ENCODE data around the gene SLC25A14. TPM values are rescaled to one million over a fixed set of nuclear protein-coding genes. Genes with fewer than 3 reads are reported as not detected.
"Not testable (repeated sequence)": the region's sequence is repeated elsewhere in the genome, so short reads cannot be mapped to it uniquely, and the experiment has no call there.

Gene SLC25A14
- 10 to 100 TPM; 11.5 to 13.3 TPM for total RNA-seq

- ATAC-seq = peak; percentile 87
These were observed at the start of gene SLC25A14 for GRCh38 chrX:130339408-130340222. SLC25A14 (plus strand) TSS chrX:130339919; CDS start chrX:130340279, 360 bp downstream.

GRCh38 chrX:130295519-130296296, 44.0 kb upstream of the SLC25A14 start:
- ATAC-seq = no peak
- no peak overlapping the region for H3K4me3 Mint-ChIP-seq

More at GRCh38 chrX:130339408-130340222, at the start of gene SLC25A14:
- ChIA-PET CTCF (no interaction called here), POLR2A (interaction anchor here (0.6 to 1.6 kb wide), 5 partner anchors 8 to 563 kb away, joined by 3 to 5 read pairs (median 4); partner anchors contain the start of genes ENOX2 and ZNF280C)
- peak within 1 kb of the TSS; percentile 90 for H3K4me3 Mint-ChIP-seq
- H3K27me3 Mint-ChIP-seq (ENCODE audit: low read depth) = no peaks in the 10 kb centered on the region
- no peaks in the 10 kb centered on the region for H3K9me3 Mint-ChIP-seq (ENCODE audit: insufficient read depth)
- peak within 1 kb of the TSS; percentile 97 for H3K27ac Mint-ChIP-seq
- DNase-seq = peak; percentile 84
- peaks cover 3% of the 10 kb centered on the region for H3K36me3 Mint-ChIP-seq (ENCODE audit: low read depth)
- peaks cover 20% of the 10 kb centered on the region for H3K4me1 Mint-ChIP-seq (ENCODE audit: low read depth)

GRCh38 chrX:130296297-130296678, 43.4 kb upstream of the SLC25A14 start:
- ATAC-seq = no peak
- CTCF ChIA-PET = no interaction called here
- Mint-ChIP-seq H3K4me1 (ENCODE audit: low read depth) (no peaks in the 10 kb centered on the region), H3K27ac (no peak overlapping the region), H3K27me3 (ENCODE audit: low read depth) (peaks cover 4% of the 10 kb centered on the region), H3K9me3 (ENCODE audit: insufficient read depth) (no peaks in the 10 kb centered on the region), H3K36me3 (ENCODE audit: low read depth) (no peaks in the 10 kb centered on the region), H3K4me3 (no peak overlapping the region)
- no peak for DNase-seq
- POLR2A ChIA-PET = no interaction called here

More at GRCh38 chrX:130295519-130296296, 44.0 kb upstream of the SLC25A14 start:
- H3K27ac Mint-ChIP-seq = no peak overlapping the region
- DNase-seq = no peak
- no peaks in the 10 kb centered on the region for H3K9me3 Mint-ChIP-seq (ENCODE audit: insufficient read depth)
- peaks cover 4% of the 10 kb centered on the region for H3K27me3 Mint-ChIP-seq (ENCODE audit: low read depth)
- no peaks in the 10 kb centered on the region for H3K36me3 Mint-ChIP-seq (ENCODE audit: low read depth)
- ChIA-PET POLR2A (no interaction called here), CTCF (no interaction called here)
- H3K4me1 Mint-ChIP-seq (ENCODE audit: low read depth) = no peaks in the 10 kb centered on the region

- H3K36me3 Mint-ChIP-seq (ENCODE audit: low read depth) = no peaks in the 10 kb centered on the region
- H3K4me3 Mint-ChIP-seq = no peak overlapping the region
- ATAC-seq (no peak), DNase-seq (no peak)
- H3K9me3 Mint-ChIP-seq (ENCODE audit: insufficient read depth) = no peaks in the 10 kb centered on the region
- H3K27me3 Mint-ChIP-seq (ENCODE audit: low read depth) = peaks cover 4% of the 10 kb centered on the region
- H3K4me1 Mint-ChIP-seq (ENCODE audit: low read depth) = no peaks in the 10 kb centered on the region
- ChIA-PET POLR2A (no interaction called here), CTCF (no interaction called here)
- H3K27ac Mint-ChIP-seq = no peak overlapping the region
These were observed 43.0 kb upstream of the SLC25A14 start for GRCh38 chrX:130296743-130297142.

- H3K4me1 Mint-ChIP-seq (ENCODE audit: low read depth) = no peaks in the 10 kb centered on the region
- POLR2A ChIA-PET = no interaction called here
These were observed 40.3 kb upstream of the SLC25A14 start for GRCh38 chrX:130299279-130300009.

GRCh38 chrX:130300010-130300282, 39.8 kb upstream of the SLC25A14 start:
- ChIA-PET POLR2A (no interaction called here), CTCF (no interaction called here)
- Mint-ChIP-seq H3K4me1 (ENCODE audit: low read depth) (no peaks in the 10 kb centered on the region), H3K9me3 (ENCODE audit: insufficient read depth) (no peaks in the 10 kb centered on the region), H3K4me3 (no peak overlapping the region), H3K27ac (no peak overlapping the region), H3K27me3 (ENCODE audit: low read depth) (peaks cover 4% of the 10 kb centered on the region), H3K36me3 (ENCODE audit: low read depth) (no peaks in the 10 kb centered on the region)
- DNase-seq = no peak
- no peak for ATAC-seq

More at GRCh38 chrX:130299279-130300009, 40.3 kb upstream of the SLC25A14 start:
- Mint-ChIP-seq H3K36me3 (ENCODE audit: low read depth) (no peaks in the 10 kb centered on the region), H3K4me3 (no peak overlapping the region), H3K9me3 (ENCODE audit: insufficient read depth) (no peaks in the 10 kb centered on the region), H3K27ac (no peak overlapping the region), H3K27me3 (ENCODE audit: low read depth) (peaks cover 4% of the 10 kb centered on the region)
- DNase-seq (no peak), ATAC-seq (no peak)
- CTCF ChIA-PET = no interaction called here

GRCh38 chrX:130301405-130301804, 38.3 kb upstream of the SLC25A14 start:
- Mint-ChIP-seq H3K36me3 (ENCODE audit: low read depth) (no peaks in the 10 kb centered on the region), H3K4me1 (ENCODE audit: low read depth) (no peaks in the 10 kb centered on the region), H3K4me3 (no peak overlapping the region), H3K27ac (no peak overlapping the region), H3K27me3 (ENCODE audit: low read depth) (peaks cover 4% of the 10 kb centered on the region), H3K9me3 (ENCODE audit: insufficient read depth) (no peaks in the 10 kb centered on the region)
- CTCF ChIA-PET = no interaction called here
- DNase-seq = no peak
- ATAC-seq = no peak
- POLR2A ChIA-PET = no interaction called here

GRCh38 chrX:130301977-130302376, 37.7 kb upstream of the SLC25A14 start:
- H3K9me3 Mint-ChIP-seq (ENCODE audit: insufficient read depth) = no peaks in the 10 kb centered on the region
- H3K4me3 Mint-ChIP-seq = no peak overlapping the region
- H3K4me1 Mint-ChIP-seq (ENCODE audit: low read depth) = no peaks in the 10 kb centered on the region
- DNase-seq = no peak
- H3K27me3 Mint-ChIP-seq (ENCODE audit: low read depth) = peaks cover 2% of the 10 kb centered on the region
- ChIA-PET POLR2A (no interaction called here), CTCF (no interaction called here)
- H3K27ac Mint-ChIP-seq = no peak overlapping the region
- ATAC-seq = no peak
- H3K36me3 Mint-ChIP-seq (ENCODE audit: low read depth) = no peaks in the 10 kb centered on the region

- H3K27ac Mint-ChIP-seq = no peak overlapping the region
- ChIA-PET CTCF (no interaction called here), POLR2A (no interaction called here)
- H3K27me3 Mint-ChIP-seq (ENCODE audit: low read depth) = peaks cover 2% of the 10 kb centered on the region
- ATAC-seq (no peak), DNase-seq (no peak)
- no peak overlapping the region for H3K4me3 Mint-ChIP-seq
- no peaks in the 10 kb centered on the region for H3K4me1 Mint-ChIP-seq (ENCODE audit: low read depth)
- no peaks in the 10 kb centered on the region for H3K36me3 Mint-ChIP-seq (ENCODE audit: low read depth)
- no peaks in the 10 kb centered on the region for H3K9me3 Mint-ChIP-seq (ENCODE audit: insufficient read depth)
These were observed 34.9 kb upstream of the SLC25A14 start for GRCh38 chrX:130304587-130305368.

- DNase-seq; H3K4me1 Mint-ChIP-seq (ENCODE audit: low read depth); POLR2A ChIA-PET; H3K4me3 Mint-ChIP-seq; H3K36me3 Mint-ChIP-seq (ENCODE audit: low read depth); H3K27me3 Mint-ChIP-seq (ENCODE audit: low read depth); H3K27ac Mint-ChIP-seq; ATAC-seq; H3K9me3 Mint-ChIP-seq (ENCODE audit: insufficient read depth); CTCF ChIA-PET: not testable (repeated sequence)
These were observed 19.8 kb upstream of the SLC25A14 start for GRCh38 chrX:130319886-130320285.

- Mint-ChIP-seq H3K27me3 (ENCODE audit: low read depth) (peaks cover 9% of the 10 kb centered on the region), H3K27ac (no peak overlapping the region), H3K36me3 (ENCODE audit: low read depth) (no peaks in the 10 kb centered on the region), H3K4me1 (ENCODE audit: low read depth) (peaks cover 5% of the 10 kb centered on the region), H3K9me3 (ENCODE audit: insufficient read depth) (no peaks in the 10 kb centered on the region), H3K4me3 (no peak overlapping the region)
- DNase-seq (no peak), ATAC-seq (no peak)
- ChIA-PET POLR2A (no interaction called here), CTCF (no interaction called here)
These were observed 18.2 kb upstream of the SLC25A14 start for GRCh38 chrX:130321550-130321949.
